Measurements from ENCODE around the gene REXO4. TPM values are rescaled to one million over a fixed set of nuclear protein-coding genes. Genes with fewer than 3 reads are reported as not detected.

Gene REXO4
- total RNA-seq, 1 donor from 2014 or later, result 24.4 TPM

- TF ChIP-seq, protein P1, sequence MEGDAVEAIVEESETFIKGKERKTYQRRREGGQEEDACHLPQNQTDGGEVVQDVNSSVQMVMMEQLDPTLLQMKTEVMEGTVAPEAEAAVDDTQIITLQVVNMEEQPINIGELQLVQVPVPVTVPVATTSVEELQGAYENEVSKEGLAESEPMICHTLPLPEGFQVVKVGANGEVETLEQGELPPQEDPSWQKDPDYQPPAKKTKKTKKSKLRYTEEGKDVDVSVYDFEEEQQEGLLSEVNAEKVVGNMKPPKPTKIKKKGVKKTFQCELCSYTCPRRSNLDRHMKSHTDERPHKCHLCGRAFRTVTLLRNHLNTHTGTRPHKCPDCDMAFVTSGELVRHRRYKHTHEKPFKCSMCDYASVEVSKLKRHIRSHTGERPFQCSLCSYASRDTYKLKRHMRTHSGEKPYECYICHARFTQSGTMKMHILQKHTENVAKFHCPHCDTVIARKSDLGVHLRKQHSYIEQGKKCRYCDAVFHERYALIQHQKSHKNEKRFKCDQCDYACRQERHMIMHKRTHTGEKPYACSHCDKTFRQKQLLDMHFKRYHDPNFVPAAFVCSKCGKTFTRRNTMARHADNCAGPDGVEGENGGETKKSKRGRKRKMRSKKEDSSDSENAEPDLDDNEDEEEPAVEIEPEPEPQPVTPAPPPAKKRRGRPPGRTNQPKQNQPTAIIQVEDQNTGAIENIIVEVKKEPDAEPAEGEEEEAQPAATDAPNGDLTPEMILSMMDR (conservative IDR thresholded peaks at IDR 0.05; ENCODE audit: low read depth, low read length), result no peak
- peak within 1 kb of the TSS; percentile 97 for H3K4me3 ChIP-seq (ENCODE audit: low read depth, low read length)
- DNase-seq (ENCODE audit: low read depth), result peak; percentile 36
Observed at GRCh38 chr9:133375724-133376654, 41.8 kb downstream of the REXO4 start, which contains the start of the genes STKLD1 and SURF4. TSS of gene STKLD1 (plus strand) at chr9:133376366. CDS start at chr9:133376474, 108 bp downstream. TSS of gene SURF4 (minus strand) at chr9:133376060. CDS start at chr9:133375969, 91 bp downstream.

GRCh38 chr9:133375116-133375723 lies 42.6 kb downstream of the REXO4 start:
- no peak for DNase-seq (ENCODE audit: low read depth)
- peak overlapping the region; percentile 97 for H3K4me3 ChIP-seq (ENCODE audit: low read depth, low read length)
- TF ChIP-seq, protein P1 (conservative IDR thresholded peaks at IDR 0.05; ENCODE audit: low read depth, low read length), result peak; percentile 24

DNA sequence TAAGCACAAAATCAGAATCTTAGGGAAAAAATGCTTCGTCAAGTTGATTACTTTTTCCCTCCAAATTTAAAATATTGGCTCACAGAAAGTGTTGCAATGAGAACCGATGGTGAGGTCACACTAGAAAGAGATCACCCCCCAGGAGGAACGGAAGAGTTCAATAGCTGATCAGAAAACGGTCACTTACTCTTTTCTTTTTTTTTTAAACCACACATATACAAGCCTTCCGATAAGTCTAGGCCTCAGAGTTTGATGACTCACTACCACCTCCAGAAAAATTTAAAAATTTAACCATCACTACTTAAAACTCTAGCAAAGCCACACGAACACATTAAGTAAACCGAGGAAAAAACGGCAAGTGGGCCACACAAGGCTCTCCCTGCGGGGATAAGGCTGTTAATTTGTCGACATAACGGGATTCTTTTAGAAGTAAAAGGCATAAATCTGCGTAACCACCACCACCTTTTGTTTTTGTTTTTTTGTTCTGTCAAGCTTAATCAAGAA lies 43.1 kb downstream of the REXO4 start:
- DNase-seq (ENCODE audit: low read depth), result no peak
- H3K4me3 ChIP-seq (ENCODE audit: low read depth, low read length), result peak overlapping the region; percentile 97
- TF ChIP-seq, protein P1 (conservative IDR thresholded peaks at IDR 0.05; ENCODE audit: low read depth, low read length), result no peak

DNA sequence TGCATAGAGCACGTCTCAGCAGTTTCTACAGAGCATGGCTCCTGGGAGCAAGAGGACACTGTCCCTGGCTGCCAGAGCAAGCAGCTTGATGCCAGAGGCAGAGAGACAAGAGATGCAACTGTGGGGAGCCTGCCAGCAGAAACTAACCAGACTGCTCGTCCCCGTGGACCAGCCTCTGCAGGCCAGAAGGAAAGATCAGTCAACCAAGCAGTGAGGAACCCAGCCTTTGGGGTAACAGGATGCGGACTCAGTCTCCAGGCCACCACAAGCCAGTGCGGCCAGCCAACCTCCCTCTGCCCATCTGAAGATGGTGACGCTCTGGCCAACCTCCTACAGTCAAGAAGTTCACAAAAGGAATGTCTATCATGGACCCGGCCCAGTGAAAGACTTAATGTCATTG lies 45.7 kb downstream of the REXO4 start:
- no peak overlapping the region for H3K4me3 ChIP-seq (ENCODE audit: low read depth, low read length)
- DNase-seq (ENCODE audit: low read depth), result no peak
- TF ChIP-seq, protein P1 (conservative IDR thresholded peaks at IDR 0.05; ENCODE audit: low read depth, low read length), result no peak

DNA sequence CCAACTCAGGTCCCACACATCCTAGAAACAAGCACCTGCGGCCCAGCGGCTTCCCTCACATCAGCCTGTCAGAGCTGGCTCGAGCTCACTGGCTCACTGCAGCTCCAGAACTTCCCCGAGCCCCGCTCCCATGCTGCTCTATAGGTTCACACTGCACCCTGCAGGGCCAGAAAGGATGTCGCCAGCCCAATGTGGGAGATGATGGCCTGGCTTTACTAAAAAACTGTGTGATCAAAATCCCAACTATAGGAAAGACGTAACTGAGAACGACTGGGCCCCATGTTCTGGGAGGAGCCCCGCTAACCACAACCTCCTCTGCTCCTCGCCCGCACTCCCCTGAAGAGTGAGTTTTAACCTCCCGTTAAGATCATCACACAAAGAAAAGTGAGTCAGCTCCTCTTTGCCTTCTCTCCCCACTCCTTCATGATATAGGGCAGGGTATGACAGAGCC lies 46.5 kb downstream of the REXO4 start:
- H3K4me3 ChIP-seq (ENCODE audit: low read depth, low read length), result no peak overlapping the region
- no peak for DNase-seq (ENCODE audit: low read depth)
- TF ChIP-seq, protein P1 (conservative IDR thresholded peaks at IDR 0.05; ENCODE audit: low read depth, low read length), result peak; percentile 9

DNA sequence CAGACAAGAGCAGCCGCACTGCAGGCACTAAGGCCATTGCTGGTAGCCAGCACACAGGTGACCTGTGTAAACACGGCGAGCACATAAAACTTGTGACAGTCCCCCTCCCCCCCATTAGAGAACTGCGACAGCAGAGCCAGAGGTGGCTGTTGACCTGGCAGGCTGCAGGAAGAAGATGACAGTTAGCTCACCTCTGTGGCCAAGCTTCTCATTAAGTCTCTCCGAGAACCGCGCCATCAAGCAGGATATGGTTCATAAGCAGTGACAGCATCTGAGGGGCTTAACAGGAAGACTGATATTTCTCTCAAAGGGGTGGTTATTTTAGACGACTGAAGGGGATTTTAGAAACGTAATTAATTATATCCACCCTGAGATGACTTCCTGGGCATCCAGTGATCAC lies 47.1 kb downstream of the REXO4 start:
- no peak for DNase-seq (ENCODE audit: low read depth)
- TF ChIP-seq, protein P1 (conservative IDR thresholded peaks at IDR 0.05; ENCODE audit: low read depth, low read length), result no peak
- H3K4me3 ChIP-seq (ENCODE audit: low read depth, low read length), result no peak overlapping the region
